GM13977 (cell line): ENCODE measurements around the gene FAS.

ENCODE experiments used
- DNase-seq: peaks from one replicate; pipeline ENCODE4 v3.0.0; 2012; ENCODE audit warnings: low spot score
- CTCF ChIP-seq: IDR thresholded peaks from 2 replicates; pipeline ENCODE4 v1.5.1; 2012; ENCODE audit warnings: mild to moderate bottlenecking, control low read depth; ENCODE audit not compliant: insufficient read depth; ENCODE audit errors: extremely low read depth, missing control alignments
- in situ Hi-C: fragments of 300-500 bp; cut with MboI; formaldehyde crosslinking; loops from one replicate; pipeline ENCODE4 v1.12.0; 2022; ENCODE audit warnings: low sequenced_read_pairs, low pct_unique_long_range_greater_than_20kb, mixed read lengths, inconsistent platforms; ENCODE audit not compliant: unreplicated experiment

FAS gene

GRCh38 chr10:88990384-88991160 lies at the start of gene FAS:
FAS (plus strand) TSS chr10:88990798; CDS start chr10:88990877, 79 bp downstream.
- in situ Hi-C loops = no loop called here
- DNase-seq = peak; percentile 83
- no peak for TF ChIP-seq CTCF

- in situ Hi-C loops = loop anchor here (5.0 to 10.0 kb wide), 2 partner anchors 41 to 74 kb away; no protein-coding TSS in a partner anchor
- no peak for TF ChIP-seq CTCF
- DNase-seq = no peak
Observed at GRCh38 chr10:88941026-88941425, 49.6 kb upstream of the FAS start.

GRCh38 chr10:88943778-88944177 lies 46.8 kb upstream of the FAS start:
- no peak for DNase-seq
- in situ Hi-C loops = loop anchor here (5.0 to 10.0 kb wide), 2 partner anchors 39 to 71 kb away; no protein-coding TSS in a partner anchor
- TF ChIP-seq CTCF = no peak

- in situ Hi-C loops = loop anchor here (5.0 to 10.0 kb wide), 2 partner anchors 37 to 70 kb away; no protein-coding TSS in a partner anchor
- peak; percentile 9 for DNase-seq
- TF ChIP-seq CTCF = no peak
Observed at GRCh38 chr10:88944813-88945212, 45.8 kb upstream of the FAS start.

GRCh38 chr10:88946200-88946599 lies 44.4 kb upstream of the FAS start:
- no peak for DNase-seq
- in situ Hi-C loops = loop anchor here (10.0 kb wide), 1 partner anchor 69 kb away; no protein-coding TSS in a partner anchor
- TF ChIP-seq CTCF = no peak

- in situ Hi-C loops = loop anchor here (10.0 kb wide), 1 partner anchor 68 kb away; no protein-coding TSS in a partner anchor
- TF ChIP-seq CTCF = no peak
- no peak for DNase-seq
Observed at GRCh38 chr10:88946965-88947590, 43.5 kb upstream of the FAS start.
